PFSK-1 (cell line): ENCODE data around the gene RPA3.

Experiments used
- FOXP2 ChIP-seq: optimal IDR thresholded peaks from 2 replicates; pipeline ENCODE3; 2011; ENCODE audit warnings: borderline replicate concordance, control low read depth, inconsistent platforms; ENCODE audit not compliant: insufficient read depth; ENCODE audit errors: extremely low read length, extremely low read depth
- POLR2AphosphoS5 ChIP-seq: IDR thresholded peaks from 2 replicates; pipeline ENCODE4 v1.6.1; 2012; ENCODE audit warnings: low read depth, mild to moderate bottlenecking, control low read depth, low read length, moderate library complexity
- REST ChIP-seq, 2 experiments: IDR thresholded peaks; 2 replicates each; pipeline versions ENCODE4 v1.6.1 to v1.8.0; 2011 to 2012; ENCODE audit warnings: low read depth in 2 of 2, low read length in 2 of 2, control low read depth in 1 of 2, inconsistent platforms in 1 of 2, mild to moderate bottlenecking in 1 of 2, moderate library complexity in 1 of 2; ENCODE audit not compliant: insufficient read depth in 1 of 2
- SIN3A ChIP-seq: IDR thresholded peaks from 2 replicates; pipeline ENCODE4 v1.6.1; 2012; ENCODE audit warnings: mild to moderate bottlenecking, low read length, moderate library complexity, borderline replicate concordance; ENCODE audit not compliant: insufficient read depth
- TAF1 ChIP-seq: IDR thresholded peaks from 2 replicates; pipeline ENCODE4 v1.6.1; 2012; ENCODE audit warnings: low read length, control low read depth, borderline replicate concordance; ENCODE audit not compliant: insufficient read depth

The RPA3 gene

GRCh38 chr7:7710469-7710868 lies 7.9 kb downstream of the RPA3 start:
- TF ChIP-seq SIN3A (no peak), REST (IDR thresholded peaks at IDR 0.05; ENCODE audit: insufficient read depth in 1 of 2, low read depth in 2 of 2, low read length in 2 of 2) (no peak), FOXP2 (no peak), TAF1 (no peak), POLR2AphosphoS5 (no peak)

GRCh38 chr7:7709291-7709690 lies 9.1 kb downstream of the RPA3 start:
- TF ChIP-seq POLR2AphosphoS5 (no peak), FOXP2 (no peak), SIN3A (no peak), TAF1 (no peak), REST (IDR thresholded peaks at IDR 0.05; ENCODE audit: insufficient read depth in 1 of 2, low read depth in 2 of 2, low read length in 2 of 2) (no peak)

GRCh38 chr7:7707806-7708205 lies 10.6 kb downstream of the RPA3 start:
- TF ChIP-seq POLR2AphosphoS5 (no peak), SIN3A (no peak), FOXP2 (no peak), REST (IDR thresholded peaks at IDR 0.05; ENCODE audit: insufficient read depth in 1 of 2, low read depth in 2 of 2, low read length in 2 of 2) (no peak), TAF1 (no peak)

- TF ChIP-seq FOXP2 (no peak), REST (IDR thresholded peaks at IDR 0.05; ENCODE audit: insufficient read depth in 1 of 2, low read depth in 2 of 2, low read length in 2 of 2) (no peak), SIN3A (no peak), TAF1 (no peak), POLR2AphosphoS5 (no peak)
Measured at GRCh38 chr7:7707246-7707645, 11.2 kb downstream of the RPA3 start.

GRCh38 chr7:7706556-7707172 lies 11.7 kb downstream of the RPA3 start:
- TF ChIP-seq REST (IDR thresholded peaks at IDR 0.05; ENCODE audit: insufficient read depth in 1 of 2, low read depth in 2 of 2, low read length in 2 of 2) = no peak
- TF ChIP-seq SIN3A = no peak
- TF ChIP-seq TAF1 = no peak
- TF ChIP-seq FOXP2 = no peak
- TF ChIP-seq POLR2AphosphoS5 = no peak
